Ishikawa (cell line): ENCODE measurements around the gene LAMA1.

ENCODE experiments used
- CEBPB ChIP-seq: IDR thresholded peaks from 2 replicates; pipeline ENCODE4 v1.6.1; 2012
- CREB1 ChIP-seq: IDR thresholded peaks from 2 replicates; pipeline ENCODE4 v1.6.1; 2012; ENCODE audit warnings: low read depth
- EGR1 ChIP-seq: IDR thresholded peaks from 2 replicates; pipeline ENCODE4 v1.6.1; 2012
- EP300 ChIP-seq: IDR thresholded peaks from 2 replicates; pipeline ENCODE4 v1.6.1; 2012; ENCODE audit warnings: borderline replicate concordance
- FOXM1 ChIP-seq: IDR thresholded peaks from 2 replicates; pipeline ENCODE4 v1.6.1; 2012; ENCODE audit warnings: low read depth, borderline replicate concordance
- MAX ChIP-seq: IDR thresholded peaks from 2 replicates; pipeline ENCODE4 v1.6.1; 2012
- NFIC ChIP-seq: IDR thresholded peaks from 2 replicates; pipeline ENCODE4 v1.6.1; 2012
- RAD21 ChIP-seq: IDR thresholded peaks from 2 replicates; pipeline ENCODE4 v1.6.1; 2012; ENCODE audit warnings: low read depth
- TAF1 ChIP-seq: IDR thresholded peaks from 2 replicates; pipeline ENCODE4 v1.6.1; 2012; ENCODE audit warnings: low read depth, mild to moderate bottlenecking
- TCF12 ChIP-seq: IDR thresholded peaks from 2 replicates; pipeline ENCODE4 v1.6.1; 2012; ENCODE audit warnings: low read depth
- TEAD4 ChIP-seq: IDR thresholded peaks from 2 replicates; pipeline ENCODE4 v1.6.1; 2012
- USF1 ChIP-seq: IDR thresholded peaks from 2 replicates; pipeline ENCODE4 v1.6.1; 2012
- YY1 ChIP-seq: IDR thresholded peaks from 2 replicates; pipeline ENCODE4 v1.6.1; 2012; ENCODE audit warnings: low read depth
- ZBTB7A ChIP-seq: IDR thresholded peaks from 2 replicates; pipeline ENCODE4 v1.6.1; 2012; ENCODE audit warnings: low read depth
- TF ChIP-seq, protein P1 (sequence below): IDR thresholded peaks from 2 replicates; pipeline ENCODE4 v1.6.1; 2012; ENCODE audit warnings: low read depth, mild to moderate bottlenecking

Gene LAMA1

DNA sequence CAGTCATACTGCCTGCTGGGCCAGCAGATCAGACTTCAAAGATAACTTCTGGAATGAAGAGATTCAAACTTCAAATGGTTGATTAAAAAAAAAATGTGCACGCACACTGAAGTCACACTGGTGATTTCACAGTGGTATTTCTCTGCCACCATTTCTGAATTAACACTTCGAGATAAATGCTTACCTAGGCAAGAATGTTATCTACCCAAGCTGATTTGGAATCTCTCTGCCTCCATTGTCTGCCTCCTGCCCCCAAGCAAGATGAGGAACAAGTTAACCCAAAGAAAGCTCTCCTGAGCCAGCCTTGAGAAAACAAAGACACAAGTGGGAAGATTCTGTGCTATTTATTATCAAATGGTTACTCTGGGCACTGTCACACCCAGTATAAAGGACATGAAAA, 6.5 kb downstream of the LAMA1 start:
- TF ChIP-seq RAD21, result no peak
- TF ChIP-seq EGR1, result no peak
- TF ChIP-seq FOXM1, result no peak
- TF ChIP-seq, protein P1, sequence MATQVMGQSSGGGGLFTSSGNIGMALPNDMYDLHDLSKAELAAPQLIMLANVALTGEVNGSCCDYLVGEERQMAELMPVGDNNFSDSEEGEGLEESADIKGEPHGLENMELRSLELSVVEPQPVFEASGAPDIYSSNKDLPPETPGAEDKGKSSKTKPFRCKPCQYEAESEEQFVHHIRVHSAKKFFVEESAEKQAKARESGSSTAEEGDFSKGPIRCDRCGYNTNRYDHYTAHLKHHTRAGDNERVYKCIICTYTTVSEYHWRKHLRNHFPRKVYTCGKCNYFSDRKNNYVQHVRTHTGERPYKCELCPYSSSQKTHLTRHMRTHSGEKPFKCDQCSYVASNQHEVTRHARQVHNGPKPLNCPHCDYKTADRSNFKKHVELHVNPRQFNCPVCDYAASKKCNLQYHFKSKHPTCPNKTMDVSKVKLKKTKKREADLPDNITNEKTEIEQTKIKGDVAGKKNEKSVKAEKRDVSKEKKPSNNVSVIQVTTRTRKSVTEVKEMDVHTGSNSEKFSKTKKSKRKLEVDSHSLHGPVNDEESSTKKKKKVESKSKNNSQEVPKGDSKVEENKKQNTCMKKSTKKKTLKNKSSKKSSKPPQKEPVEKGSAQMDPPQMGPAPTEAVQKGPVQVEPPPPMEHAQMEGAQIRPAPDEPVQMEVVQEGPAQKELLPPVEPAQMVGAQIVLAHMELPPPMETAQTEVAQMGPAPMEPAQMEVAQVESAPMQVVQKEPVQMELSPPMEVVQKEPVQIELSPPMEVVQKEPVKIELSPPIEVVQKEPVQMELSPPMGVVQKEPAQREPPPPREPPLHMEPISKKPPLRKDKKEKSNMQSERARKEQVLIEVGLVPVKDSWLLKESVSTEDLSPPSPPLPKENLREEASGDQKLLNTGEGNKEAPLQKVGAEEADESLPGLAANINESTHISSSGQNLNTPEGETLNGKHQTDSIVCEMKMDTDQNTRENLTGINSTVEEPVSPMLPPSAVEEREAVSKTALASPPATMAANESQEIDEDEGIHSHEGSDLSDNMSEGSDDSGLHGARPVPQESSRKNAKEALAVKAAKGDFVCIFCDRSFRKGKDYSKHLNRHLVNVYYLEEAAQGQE, result no peak

DNA sequence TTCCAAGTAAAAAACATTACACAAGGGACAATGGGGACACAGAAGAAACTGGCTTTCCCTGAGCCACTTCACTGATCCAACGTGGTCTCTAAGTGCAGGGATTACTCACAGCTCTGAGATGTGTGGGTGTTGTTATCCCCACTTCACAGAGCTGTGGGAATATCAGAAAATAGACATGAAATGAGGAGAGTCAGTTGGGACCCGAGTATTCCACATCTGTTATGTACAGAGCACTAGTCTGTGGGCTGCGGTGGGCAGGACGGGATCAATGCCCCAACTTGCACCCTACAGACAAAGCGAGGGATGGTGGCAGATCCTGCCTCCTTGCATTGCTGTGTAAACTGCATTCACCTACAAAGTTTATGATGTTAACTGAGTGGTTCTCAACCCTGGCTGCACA, 11.7 kb downstream of the LAMA1 start:
- no peak for TF ChIP-seq CREB1

DNA sequence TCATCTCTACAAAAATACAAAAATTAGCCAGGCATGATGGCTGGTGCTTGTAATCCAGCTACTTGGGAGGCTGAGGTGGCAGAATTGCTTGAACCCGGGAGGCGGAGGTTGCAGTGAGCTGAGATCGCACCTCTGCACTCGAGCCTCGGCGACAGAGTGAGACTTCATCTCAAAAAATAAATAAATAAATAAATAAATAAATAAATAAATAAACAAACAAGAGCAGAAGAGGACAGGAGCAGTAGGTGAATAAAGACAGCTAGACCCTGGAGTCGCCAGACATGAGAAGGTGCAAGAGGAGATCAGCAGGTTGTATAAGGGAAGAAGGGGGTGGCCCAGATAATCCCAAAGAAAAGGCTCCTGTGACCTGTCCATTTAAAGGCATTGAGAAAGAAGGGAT, 12.3 kb downstream of the LAMA1 start:
- TF ChIP-seq EGR1 (no peak), USF1 (no peak), NFIC (no peak), TEAD4 (no peak)

DNA sequence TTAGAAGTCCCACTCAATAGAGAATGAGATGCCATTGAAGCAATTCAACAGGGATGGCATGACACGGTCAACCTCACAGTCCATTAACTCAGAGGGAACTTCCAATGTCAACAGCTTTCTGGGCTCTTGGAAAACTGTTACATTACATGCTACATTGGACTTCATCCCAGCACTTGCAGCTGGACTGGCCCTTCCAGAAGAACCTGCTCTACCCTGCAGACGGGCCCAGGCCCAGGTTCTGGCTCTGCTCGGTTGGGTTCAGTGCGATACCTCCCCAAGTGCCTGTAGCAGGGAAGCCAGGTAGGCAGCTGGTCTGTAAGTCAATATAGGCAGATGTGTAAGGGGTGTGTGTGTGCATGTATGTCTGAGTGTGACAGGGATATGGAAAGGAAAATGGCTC, 12.9 kb downstream of the LAMA1 start:
- no peak for TF ChIP-seq NFIC
- TF ChIP-seq, protein P1, result no peak
- no peak for TF ChIP-seq EP300
- no peak for TF ChIP-seq RAD21
- TF ChIP-seq CEBPB, result no peak
- TF ChIP-seq USF1, result no peak
- TF ChIP-seq TEAD4, result no peak
- TF ChIP-seq CREB1, result no peak
- no peak for TF ChIP-seq EGR1
- TF ChIP-seq MAX, result no peak
- TF ChIP-seq TAF1, result no peak
- TF ChIP-seq ZBTB7A, result no peak
- no peak for TF ChIP-seq FOXM1
- no peak for TF ChIP-seq TCF12

GRCh38 chr18:7102131-7102530, 15.5 kb downstream of the LAMA1 start:
- TF ChIP-seq RAD21, result no peak

DNA sequence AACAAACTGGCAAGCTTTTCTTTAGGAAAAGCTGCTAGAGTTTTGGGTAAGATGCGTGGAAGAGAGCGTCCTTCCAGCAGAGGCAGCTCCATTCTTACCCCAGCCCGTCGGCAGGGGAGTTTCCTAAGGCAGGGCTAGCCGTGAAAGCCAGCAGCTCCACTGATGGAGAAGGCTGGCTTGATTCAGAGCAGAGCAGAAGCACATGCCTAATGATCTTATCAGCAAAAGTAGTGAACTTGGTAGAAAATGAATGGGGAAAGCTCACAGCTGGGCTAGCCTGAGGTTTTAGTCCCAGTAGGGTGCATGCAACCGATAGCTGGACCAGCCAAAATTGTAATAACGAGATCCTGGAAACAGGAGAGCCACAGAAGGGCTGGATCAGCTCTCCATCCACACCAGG, 20.8 kb downstream of the LAMA1 start:
- TF ChIP-seq FOXM1 (no peak), EGR1 (no peak), TCF12 (no peak), MAX (no peak), TAF1 (no peak), EP300 (no peak), CEBPB (no peak), RAD21 (no peak), CREB1 (no peak), NFIC (no peak), USF1 (no peak), TEAD4 (no peak), ZBTB7A (no peak), YY1 (no peak)
- TF ChIP-seq, protein P1, result no peak
